Measurements from ENCODE around the gene MYO1E. TPM values are rescaled to one million over a fixed set of nuclear protein-coding genes. Genes with fewer than 3 reads are reported as not detected.

MYO1E gene
- total RNA-seq, 1 donor from 2014 or later = 84.6 TPM

GRCh38 chr15:59124261-59124660 is 248.4 kb downstream of the MYO1E start:
- H3K4me1 Mint-ChIP-seq (ENCODE audit: unreplicated experiment) = no peaks in the 10 kb centered on the region
- no peaks in the 10 kb centered on the region for H3K27me3 Mint-ChIP-seq (ENCODE audit: unreplicated experiment)
- TF ChIP-seq, protein P1, sequence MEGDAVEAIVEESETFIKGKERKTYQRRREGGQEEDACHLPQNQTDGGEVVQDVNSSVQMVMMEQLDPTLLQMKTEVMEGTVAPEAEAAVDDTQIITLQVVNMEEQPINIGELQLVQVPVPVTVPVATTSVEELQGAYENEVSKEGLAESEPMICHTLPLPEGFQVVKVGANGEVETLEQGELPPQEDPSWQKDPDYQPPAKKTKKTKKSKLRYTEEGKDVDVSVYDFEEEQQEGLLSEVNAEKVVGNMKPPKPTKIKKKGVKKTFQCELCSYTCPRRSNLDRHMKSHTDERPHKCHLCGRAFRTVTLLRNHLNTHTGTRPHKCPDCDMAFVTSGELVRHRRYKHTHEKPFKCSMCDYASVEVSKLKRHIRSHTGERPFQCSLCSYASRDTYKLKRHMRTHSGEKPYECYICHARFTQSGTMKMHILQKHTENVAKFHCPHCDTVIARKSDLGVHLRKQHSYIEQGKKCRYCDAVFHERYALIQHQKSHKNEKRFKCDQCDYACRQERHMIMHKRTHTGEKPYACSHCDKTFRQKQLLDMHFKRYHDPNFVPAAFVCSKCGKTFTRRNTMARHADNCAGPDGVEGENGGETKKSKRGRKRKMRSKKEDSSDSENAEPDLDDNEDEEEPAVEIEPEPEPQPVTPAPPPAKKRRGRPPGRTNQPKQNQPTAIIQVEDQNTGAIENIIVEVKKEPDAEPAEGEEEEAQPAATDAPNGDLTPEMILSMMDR (IDR thresholded peaks at IDR 0.05) = no peak
- DNase-seq (ENCODE audit: extremely low spot score, unreplicated experiment) = no peak
- H3K4me3 Mint-ChIP-seq (ENCODE audit: unreplicated experiment) = no peak overlapping the region
- H3K9me3 Mint-ChIP-seq (ENCODE audit: unreplicated experiment) = peaks cover 21% of the 10 kb centered on the region
- no peak overlapping the region for H3K27ac Mint-ChIP-seq (ENCODE audit: unreplicated experiment)
- peaks cover 33% of the 10 kb centered on the region for H3K36me3 Mint-ChIP-seq (ENCODE audit: unreplicated experiment)

DNA sequence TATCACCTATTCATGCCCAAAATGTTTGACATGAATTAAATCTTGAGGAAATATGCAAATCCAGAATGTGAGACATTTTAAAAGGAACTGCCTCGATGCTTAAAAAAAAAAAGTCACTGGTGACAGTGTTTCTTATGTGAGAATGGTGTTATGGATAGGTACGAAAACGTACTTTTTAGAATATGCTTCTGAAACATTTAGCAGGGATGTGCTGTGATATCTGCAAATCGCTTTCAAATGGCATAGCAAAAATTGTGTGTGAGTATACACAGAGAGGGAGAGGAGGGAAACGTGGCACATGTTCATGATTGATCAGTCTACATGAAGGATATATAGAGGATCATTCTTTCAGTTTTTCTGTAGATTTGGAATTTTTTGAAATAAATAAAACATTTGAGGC is 251.7 kb downstream of the MYO1E start:
- no peak overlapping the region for H3K4me3 Mint-ChIP-seq (ENCODE audit: unreplicated experiment)
- no peaks in the 10 kb centered on the region for H3K9me3 Mint-ChIP-seq (ENCODE audit: unreplicated experiment)
- DNase-seq (ENCODE audit: extremely low spot score, unreplicated experiment) = no peak
- no peak overlapping the region for H3K27ac Mint-ChIP-seq (ENCODE audit: unreplicated experiment)
- TF ChIP-seq, protein P1 (IDR thresholded peaks at IDR 0.05) = no peak
- H3K4me1 Mint-ChIP-seq (ENCODE audit: unreplicated experiment) = no peaks in the 10 kb centered on the region
- H3K27me3 Mint-ChIP-seq (ENCODE audit: unreplicated experiment) = no peaks in the 10 kb centered on the region
- peaks cover 11% of the 10 kb centered on the region for H3K36me3 Mint-ChIP-seq (ENCODE audit: unreplicated experiment)

- Mint-ChIP-seq H3K36me3 (ENCODE audit: unreplicated experiment) (peaks cover 16% of the 10 kb centered on the region), H3K9me3 (ENCODE audit: unreplicated experiment) (no peaks in the 10 kb centered on the region), H3K27ac (ENCODE audit: unreplicated experiment) (no peak overlapping the region), H3K4me1 (ENCODE audit: unreplicated experiment) (no peaks in the 10 kb centered on the region), H3K4me3 (ENCODE audit: unreplicated experiment) (no peak overlapping the region), H3K27me3 (ENCODE audit: unreplicated experiment) (no peaks in the 10 kb centered on the region)
- DNase-seq (ENCODE audit: extremely low spot score, unreplicated experiment) = no peak
- TF ChIP-seq, protein P1 (IDR thresholded peaks at IDR 0.05) = no peak
Measured at GRCh38 chr15:59119625-59120024, 253.0 kb downstream of the MYO1E start.

DNA sequence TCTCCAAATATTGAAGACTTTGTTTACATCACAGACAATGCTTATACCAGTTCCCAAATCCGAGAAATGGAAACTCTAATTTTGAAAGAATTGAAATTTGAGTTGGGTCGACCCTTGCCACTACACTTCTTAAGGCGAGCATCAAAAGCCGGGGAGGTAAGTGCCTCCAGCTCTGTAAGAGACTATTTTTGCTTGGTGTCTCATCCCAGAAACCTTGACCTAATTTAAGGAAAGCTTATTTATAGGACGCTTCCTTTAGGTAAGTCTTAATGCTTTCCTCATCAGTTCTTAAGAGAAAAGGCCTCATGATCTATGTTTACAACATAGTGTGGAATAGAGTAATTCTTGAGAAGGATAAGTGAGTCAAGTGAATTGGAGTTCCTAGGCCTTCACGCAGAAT is 255.9 kb downstream of the MYO1E start:
- no peaks in the 10 kb centered on the region for H3K4me1 Mint-ChIP-seq (ENCODE audit: unreplicated experiment)
- H3K9me3 Mint-ChIP-seq (ENCODE audit: unreplicated experiment) = no peaks in the 10 kb centered on the region
- no peak for DNase-seq (ENCODE audit: extremely low spot score, unreplicated experiment)
- H3K36me3 Mint-ChIP-seq (ENCODE audit: unreplicated experiment) = peaks cover 14% of the 10 kb centered on the region
- H3K4me3 Mint-ChIP-seq (ENCODE audit: unreplicated experiment) = no peak overlapping the region
- TF ChIP-seq, protein P1 (IDR thresholded peaks at IDR 0.05) = no peak
- no peak overlapping the region for H3K27ac Mint-ChIP-seq (ENCODE audit: unreplicated experiment)
- H3K27me3 Mint-ChIP-seq (ENCODE audit: unreplicated experiment) = no peaks in the 10 kb centered on the region

DNA sequence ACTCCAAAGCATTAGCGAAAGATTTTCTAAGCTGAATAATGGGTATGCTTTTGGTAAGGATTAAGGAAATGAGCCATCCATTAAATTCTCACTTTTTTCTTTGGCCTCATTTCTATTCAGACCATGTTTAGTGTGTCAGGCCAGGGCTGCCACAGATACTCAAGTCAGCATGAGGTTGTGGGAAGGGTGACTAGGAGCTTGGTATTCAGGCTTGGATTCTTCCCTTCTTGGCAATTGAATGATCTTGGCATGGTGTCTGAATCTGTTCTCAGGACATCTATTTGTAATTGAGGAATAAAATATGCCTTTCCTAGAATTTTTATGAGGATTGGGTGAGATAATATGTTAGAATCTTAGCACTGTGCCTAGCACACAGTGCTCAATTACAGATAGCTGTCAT is 256.5 kb downstream of the MYO1E start:
- TF ChIP-seq, protein P1 (IDR thresholded peaks at IDR 0.05) = no peak
- H3K27ac Mint-ChIP-seq (ENCODE audit: unreplicated experiment) = no peak overlapping the region
- no peaks in the 10 kb centered on the region for H3K4me1 Mint-ChIP-seq (ENCODE audit: unreplicated experiment)
- H3K36me3 Mint-ChIP-seq (ENCODE audit: unreplicated experiment) = peaks cover 14% of the 10 kb centered on the region
- H3K4me3 Mint-ChIP-seq (ENCODE audit: unreplicated experiment) = no peak overlapping the region
- DNase-seq (ENCODE audit: extremely low spot score, unreplicated experiment) = no peak
- no peaks in the 10 kb centered on the region for H3K27me3 Mint-ChIP-seq (ENCODE audit: unreplicated experiment)
- H3K9me3 Mint-ChIP-seq (ENCODE audit: unreplicated experiment) = no peaks in the 10 kb centered on the region
